Measurements from ENCODE around the gene PRKAR1B. TPM values are rescaled to one million over a fixed set of nuclear protein-coding genes. Genes with fewer than 3 reads are reported as not detected.

The PRKAR1B gene
- total RNA-seq, 1 donor from 2014 or later, result 14.7 TPM

GRCh38 chr7:523347-524336, 203.4 kb downstream of the PRKAR1B start:
- H3K4me3 Mint-ChIP-seq (ENCODE audit: unreplicated experiment), result no peak overlapping the region

GRCh38 chr7:522951-523314, 204.1 kb downstream of the PRKAR1B start:
- Mint-ChIP-seq H3K27me3 (ENCODE audit: low read depth, unreplicated experiment) (peaks cover 10% of the 10 kb centered on the region), H3K4me3 (ENCODE audit: unreplicated experiment) (no peak overlapping the region), H3K9me3 (ENCODE audit: unreplicated experiment) (peaks cover 4% of the 10 kb centered on the region), H3K27ac (ENCODE audit: unreplicated experiment) (no peak overlapping the region), H3K36me3 (ENCODE audit: low read depth, unreplicated experiment) (no peaks in the 10 kb centered on the region), H3K4me1 (ENCODE audit: low read depth, unreplicated experiment) (no peaks in the 10 kb centered on the region)
- peaks cover 20% of the 10 kb centered on the region for H3K27me3 ChIP-seq (ENCODE audit: insufficient read depth, low read length)
- TF ChIP-seq EZH2 (IDR thresholded peaks at IDR 0.05; ENCODE audit: insufficient read depth, low read length) (no peak), CTCF (IDR thresholded peaks at IDR 0.05; ENCODE audit: insufficient read depth, low read depth, low read length) (no peak)
- H3K9me3 ChIP-seq (ENCODE audit: insufficient read depth, low read depth, low read length), result no peaks in the 10 kb centered on the region
- FAIRE-seq (no peak), DNase-seq (ENCODE audit: low read depth) (no peak)
- no peaks in the 10 kb centered on the region for H3K36me3 ChIP-seq (ENCODE audit: insufficient read depth, low read length)
- H4K20me1 ChIP-seq (ENCODE audit: insufficient read depth, low read length), result peaks cover 13% of the 10 kb centered on the region
- H3K4me3 ChIP-seq (ENCODE audit: insufficient read depth, low read depth, low read length), result no peak overlapping the region
- H3K79me2 ChIP-seq (ENCODE audit: insufficient read depth, low read length), result peaks cover 9% of the 10 kb centered on the region
- H3K27ac ChIP-seq (ENCODE audit: low read depth, low read length), result no peak overlapping the region
- no peak overlapping the region for H2AFZ ChIP-seq (ENCODE audit: low read depth, low read length)
- peaks cover 19% of the 10 kb centered on the region for H3K4me1 ChIP-seq (ENCODE audit: insufficient read depth, low read length)
- no peak overlapping the region for H3K4me2 ChIP-seq (ENCODE audit: low read length)
- H3K9ac ChIP-seq (ENCODE audit: low read length), result no peak overlapping the region

More at GRCh38 chr7:523347-524336, 203.4 kb downstream of the PRKAR1B start:
- DNase-seq (ENCODE audit: low read depth), result no peak
- Mint-ChIP-seq H3K9me3 (ENCODE audit: unreplicated experiment) (peaks cover 4% of the 10 kb centered on the region), H3K27me3 (ENCODE audit: low read depth, unreplicated experiment) (peaks cover 10% of the 10 kb centered on the region), H3K36me3 (ENCODE audit: low read depth, unreplicated experiment) (no peaks in the 10 kb centered on the region), H3K4me1 (ENCODE audit: low read depth, unreplicated experiment) (no peaks in the 10 kb centered on the region), H3K27ac (ENCODE audit: unreplicated experiment) (no peak overlapping the region)
- H3K9ac ChIP-seq (ENCODE audit: low read length), result no peak overlapping the region
- TF ChIP-seq CTCF (IDR thresholded peaks at IDR 0.05; ENCODE audit: insufficient read depth, low read depth, low read length) (no peak), EZH2 (IDR thresholded peaks at IDR 0.05; ENCODE audit: insufficient read depth, low read length) (no peak)
- H3K4me2 ChIP-seq (ENCODE audit: low read length), result no peak overlapping the region
- H3K27me3 ChIP-seq (ENCODE audit: insufficient read depth, low read length), result peaks cover 20% of the 10 kb centered on the region
- peaks cover 3% of the 10 kb centered on the region for H3K79me2 ChIP-seq (ENCODE audit: insufficient read depth, low read length)
- H3K27ac ChIP-seq (ENCODE audit: low read depth, low read length), result no peak overlapping the region
- H2AFZ ChIP-seq (ENCODE audit: low read depth, low read length), result no peak overlapping the region
- no peaks in the 10 kb centered on the region for H3K36me3 ChIP-seq (ENCODE audit: insufficient read depth, low read length)
- FAIRE-seq, result no peak
- no peak overlapping the region for H3K4me3 ChIP-seq (ENCODE audit: insufficient read depth, low read depth, low read length)
- H4K20me1 ChIP-seq (ENCODE audit: insufficient read depth, low read length), result peaks cover 7% of the 10 kb centered on the region
- H3K9me3 ChIP-seq (ENCODE audit: insufficient read depth, low read depth, low read length), result no peaks in the 10 kb centered on the region
- peaks cover 19% of the 10 kb centered on the region for H3K4me1 ChIP-seq (ENCODE audit: insufficient read depth, low read length)

Measured in astrocyte (in vitro differentiated cells and primary cell).